PFSK-1 (cell line): ENCODE results near the gene NXPH4.

ENCODE experiments used
- REST ChIP-seq, 2 experiments: IDR thresholded peaks; 2 replicates each; pipeline versions ENCODE4 v1.6.1 to v1.8.0; 2011 to 2012; ENCODE audit warnings: low read depth in 2 of 2, low read length in 2 of 2, control low read depth in 1 of 2, inconsistent platforms in 1 of 2, mild to moderate bottlenecking in 1 of 2, moderate library complexity in 1 of 2; ENCODE audit not compliant: insufficient read depth in 1 of 2
- TAF1 ChIP-seq: IDR thresholded peaks from 2 replicates; pipeline ENCODE4 v1.6.1; 2012; ENCODE audit warnings: low read length, control low read depth, borderline replicate concordance; ENCODE audit not compliant: insufficient read depth

- TF ChIP-seq TAF1: no peak
- no peak for TF ChIP-seq REST (IDR thresholded peaks at IDR 0.05; ENCODE audit: insufficient read depth in 1 of 2, low read depth in 2 of 2, low read length in 2 of 2)
These were observed 17.0 kb downstream of the NXPH4 start for GRCh38 chr12:57233357-57234232.
